ENCODE measurements around the gene TAF11.

- TF ChIP-seq GATA2 (IDR thresholded peaks at IDR 0.05; ENCODE audit: low read depth, low read length) (no peak), GATA3 (IDR thresholded peaks at IDR 0.05; ENCODE audit: low read depth, low read length) (no peak)
Observed at GRCh38 chr6:34894693-34895092, 6.9 kb upstream of the TAF11 start.
